22Rv1 (cell line): ENCODE data around the gene HIVEP2.

Source experiments
- CTCF ChIP-seq: fragments of 450-650 bp; IDR thresholded peaks from 2 replicates; pipeline ENCODE4 v1.5.1; 2017; ENCODE audit warnings: mild to moderate bottlenecking
- ZFX ChIP-seq: fragments of 450-650 bp; IDR thresholded peaks from 2 replicates; pipeline ENCODE4 v1.6.1; 2017; ENCODE audit warnings: antibody characterized with exemption, borderline replicate concordance

DNA sequence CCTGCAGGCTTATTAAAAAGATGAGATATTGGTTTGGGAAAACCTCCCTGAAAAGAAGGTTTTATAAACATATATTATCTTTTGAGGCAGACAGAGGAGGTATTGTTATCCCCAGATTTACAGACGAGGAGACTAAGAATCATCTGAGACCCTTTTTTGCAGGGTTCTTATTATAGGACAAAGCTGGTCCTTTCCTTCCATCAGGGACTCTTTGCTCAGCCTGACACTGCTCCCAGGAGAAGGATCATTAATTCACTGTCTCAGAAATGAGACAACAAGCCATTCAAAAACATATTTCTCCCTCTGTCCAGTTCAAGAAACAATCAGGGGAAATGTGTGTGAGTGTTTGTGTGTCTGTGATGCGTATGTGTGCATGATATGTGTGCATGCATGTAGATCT is 33.5 kb downstream of the HIVEP2 start:
- TF ChIP-seq CTCF (no peak), ZFX (no peak)
